OCI-LY7 (cell line): ENCODE results near the gene CARD11.

Source experiments
- EZH2phosphoT487 ChIP-seq: fragments of 200-600 bp; sonication (generic); IDR thresholded peaks from 2 replicates; pipeline ENCODE4 v1.6.1; 2018; ENCODE audit warnings: low read depth, borderline replicate concordance, mild to moderate bottlenecking, mixed run types, antibody characterized with exemption, low read length, moderate library complexity, mixed read lengths
- TF ChIP-seq, protein P1 (sequence below): fragments of 200-600 bp; sonication (generic); conservative IDR thresholded peaks from 2 replicates; pipeline ENCODE4 v1.5.1; 2014; ENCODE audit warnings: mild to moderate bottlenecking, antibody characterized with exemption, low read length, moderate library complexity, mixed read lengths

DNA sequence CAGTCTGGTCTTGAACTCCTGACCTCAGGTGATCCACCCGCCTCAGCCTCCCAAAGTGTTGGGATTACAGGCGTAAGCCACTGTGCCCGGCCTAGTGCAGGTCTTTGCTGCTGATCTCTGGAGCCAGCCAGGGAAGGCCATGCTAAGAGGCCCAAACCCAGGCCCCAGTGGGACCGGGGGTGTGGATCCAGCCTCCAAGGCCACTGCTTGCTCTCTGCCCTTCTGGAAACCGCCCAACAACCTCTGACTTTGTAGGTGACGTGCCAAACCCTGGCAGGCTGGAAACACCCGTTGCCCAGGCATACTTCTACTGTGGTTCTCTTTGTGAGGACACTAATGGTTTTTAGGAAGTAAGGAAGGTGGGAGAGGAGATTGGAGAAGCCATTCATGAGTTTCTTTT is 116.1 kb downstream of the CARD11 start:
- TF ChIP-seq, protein P1, sequence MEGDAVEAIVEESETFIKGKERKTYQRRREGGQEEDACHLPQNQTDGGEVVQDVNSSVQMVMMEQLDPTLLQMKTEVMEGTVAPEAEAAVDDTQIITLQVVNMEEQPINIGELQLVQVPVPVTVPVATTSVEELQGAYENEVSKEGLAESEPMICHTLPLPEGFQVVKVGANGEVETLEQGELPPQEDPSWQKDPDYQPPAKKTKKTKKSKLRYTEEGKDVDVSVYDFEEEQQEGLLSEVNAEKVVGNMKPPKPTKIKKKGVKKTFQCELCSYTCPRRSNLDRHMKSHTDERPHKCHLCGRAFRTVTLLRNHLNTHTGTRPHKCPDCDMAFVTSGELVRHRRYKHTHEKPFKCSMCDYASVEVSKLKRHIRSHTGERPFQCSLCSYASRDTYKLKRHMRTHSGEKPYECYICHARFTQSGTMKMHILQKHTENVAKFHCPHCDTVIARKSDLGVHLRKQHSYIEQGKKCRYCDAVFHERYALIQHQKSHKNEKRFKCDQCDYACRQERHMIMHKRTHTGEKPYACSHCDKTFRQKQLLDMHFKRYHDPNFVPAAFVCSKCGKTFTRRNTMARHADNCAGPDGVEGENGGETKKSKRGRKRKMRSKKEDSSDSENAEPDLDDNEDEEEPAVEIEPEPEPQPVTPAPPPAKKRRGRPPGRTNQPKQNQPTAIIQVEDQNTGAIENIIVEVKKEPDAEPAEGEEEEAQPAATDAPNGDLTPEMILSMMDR: no peak
- no peak for TF ChIP-seq EZH2phosphoT487
